GM18909 (cell line): Measurements from ENCODE around the gene TTC38.

Experiments used
- ATAC-seq: cut with Tn5 transposase; IDR thresholded peaks from one replicate; pipeline ENCODE4 v1.9.1; 2021; ENCODE audit warnings: mild to moderate bottlenecking; ENCODE audit not compliant: unreplicated experiment, poor library complexity

The TTC38 gene

DNA sequence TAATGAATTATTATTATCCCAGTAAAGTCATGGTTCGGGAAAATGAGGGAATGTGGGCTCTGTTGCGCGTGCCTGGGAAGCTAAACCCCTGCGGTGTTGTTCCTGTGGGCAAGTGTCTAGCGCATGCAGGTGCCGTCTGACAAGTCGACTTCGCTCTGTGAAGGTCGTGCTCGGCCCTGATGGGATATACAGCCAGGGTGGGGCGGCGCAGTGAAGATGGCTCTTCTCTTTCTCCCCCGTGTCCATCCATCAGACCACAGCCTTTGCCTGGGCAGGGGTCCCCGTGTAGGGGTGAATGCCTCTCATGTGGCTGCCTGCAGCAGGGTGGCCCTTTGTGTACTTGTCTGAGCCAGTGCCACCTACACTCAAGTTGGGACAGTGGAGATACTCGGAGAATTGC is 54.9 kb downstream of the TTC38 start:
- no peak for ATAC-seq

DNA sequence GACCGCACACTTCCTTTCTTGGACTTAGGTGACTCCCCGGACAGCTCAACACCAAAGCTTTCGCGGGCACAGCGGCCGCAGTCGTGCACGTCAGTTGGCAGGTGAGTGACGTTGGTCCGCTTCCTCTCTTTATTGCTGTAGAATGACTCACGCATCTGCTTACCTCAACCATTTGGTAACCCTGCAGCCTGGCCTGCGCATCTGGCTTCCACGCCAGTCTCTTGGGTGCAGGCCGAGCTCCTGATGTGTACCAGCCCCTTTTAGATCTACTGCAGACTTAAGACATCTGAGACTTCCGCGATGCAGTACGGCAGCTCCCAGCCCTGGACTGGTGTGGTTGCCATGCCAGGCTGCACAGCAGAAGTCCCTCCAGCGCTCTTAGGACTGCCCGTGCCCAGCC is 55.4 kb downstream of the TTC38 start:
- ATAC-seq = no peak

DNA sequence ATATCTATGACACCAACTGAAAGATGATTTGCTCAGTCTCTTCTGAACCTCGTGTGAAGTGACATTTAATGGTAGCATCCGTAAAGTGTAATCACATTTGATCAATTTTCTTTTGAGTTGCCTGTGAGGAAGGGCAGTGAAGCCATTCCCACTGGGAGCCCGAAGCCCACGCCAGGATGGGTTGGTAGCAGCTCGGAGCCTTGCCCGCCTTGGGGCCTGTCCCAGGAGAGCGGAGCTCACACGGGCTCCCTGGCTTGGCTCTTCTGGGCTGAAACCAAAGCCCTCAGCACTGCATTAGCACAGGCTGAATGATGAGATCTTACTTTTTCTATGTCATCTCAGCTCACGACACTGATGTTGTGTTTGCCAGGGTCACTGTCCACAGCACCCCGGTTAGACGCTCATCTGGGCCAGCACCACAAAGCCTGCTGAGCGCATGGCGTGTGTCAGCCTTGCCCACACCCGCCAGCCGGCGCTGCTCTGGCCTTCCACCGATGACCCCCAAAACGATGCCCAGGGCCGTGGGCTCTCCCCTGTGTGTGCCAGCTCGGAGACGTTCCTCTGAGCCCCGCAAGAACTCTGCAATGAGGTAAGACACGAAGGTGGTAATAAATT is 58.4 kb downstream of the TTC38 start:
- ATAC-seq = no peak

DNA sequence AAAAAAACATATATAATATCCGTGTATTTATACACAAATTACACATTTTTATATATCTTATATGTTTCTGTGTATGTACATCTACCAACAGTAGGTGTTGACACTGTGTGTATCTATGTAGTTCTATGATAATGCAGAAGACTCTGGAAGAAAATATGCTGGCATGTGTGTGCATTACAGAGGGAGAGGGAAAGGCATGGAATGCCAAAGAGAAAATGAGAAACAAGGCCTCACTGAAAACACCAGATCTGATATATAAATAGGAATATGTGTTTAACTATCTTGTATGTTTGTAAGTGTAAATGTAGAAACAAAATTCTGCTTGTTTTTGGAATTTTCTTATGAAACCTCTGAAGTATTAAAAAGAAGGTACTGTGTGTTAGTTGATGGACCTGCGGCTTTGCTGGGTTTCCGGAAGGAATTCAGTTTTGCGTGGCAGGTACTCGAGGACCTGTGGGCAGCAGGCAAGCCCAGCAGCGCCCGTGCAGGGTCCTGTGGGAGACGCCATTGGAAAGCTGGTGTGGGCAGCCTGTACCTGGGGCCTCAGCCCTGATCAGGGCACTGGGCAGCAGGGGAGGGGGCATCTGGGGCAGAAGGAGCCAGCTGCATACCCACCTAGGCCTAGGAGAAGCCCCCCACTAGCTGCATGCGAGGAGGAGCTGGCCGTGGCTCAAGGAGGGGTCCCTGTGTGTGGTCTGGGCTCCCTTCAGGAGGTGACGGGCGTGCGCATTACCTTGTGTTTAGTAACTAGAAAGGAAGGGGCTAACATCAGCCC is 60.1 kb downstream of the TTC38 start:
- no peak for ATAC-seq

DNA sequence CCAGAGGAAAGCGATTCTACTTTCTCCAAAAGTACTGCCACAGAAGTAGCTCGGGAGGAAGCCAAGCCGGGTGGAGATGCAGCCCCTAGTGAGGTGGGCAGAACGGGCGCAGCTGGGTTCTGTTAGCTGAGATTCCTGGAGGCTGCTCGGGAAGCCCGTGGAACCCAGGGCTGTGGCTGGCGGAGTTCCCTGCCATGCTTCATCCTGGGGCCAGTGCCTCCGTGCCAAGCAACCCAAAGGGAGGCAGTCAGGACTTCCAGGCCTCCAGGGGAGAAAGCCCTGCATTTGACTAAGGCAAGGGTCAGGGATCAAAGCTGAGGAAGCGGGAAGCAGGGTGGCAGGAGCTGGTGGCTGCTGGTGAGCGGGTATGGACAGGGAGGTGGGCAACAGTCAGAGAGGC is 61.0 kb downstream of the TTC38 start:
- ATAC-seq = no peak

DNA sequence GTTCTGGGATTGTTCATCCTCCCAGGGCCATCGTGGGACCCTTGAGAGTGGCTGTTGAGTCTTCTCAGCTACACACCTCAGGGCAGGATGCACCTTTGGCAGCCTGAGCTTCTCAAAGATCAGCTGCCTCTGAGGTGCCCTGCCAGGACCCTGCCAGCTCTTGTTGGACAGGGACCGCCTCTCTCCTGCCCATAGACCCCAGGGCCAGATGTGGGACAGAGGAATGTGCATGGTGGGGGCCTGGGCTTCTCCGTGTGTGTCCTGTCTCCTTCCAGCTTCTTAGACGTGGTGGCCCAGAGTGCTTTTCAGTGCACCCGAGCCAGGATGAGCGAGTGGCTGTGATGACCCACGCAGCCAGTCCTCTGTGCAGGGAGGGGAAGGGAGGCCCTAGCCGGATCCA is 61.8 kb downstream of the TTC38 start:
- ATAC-seq = no peak

DNA sequence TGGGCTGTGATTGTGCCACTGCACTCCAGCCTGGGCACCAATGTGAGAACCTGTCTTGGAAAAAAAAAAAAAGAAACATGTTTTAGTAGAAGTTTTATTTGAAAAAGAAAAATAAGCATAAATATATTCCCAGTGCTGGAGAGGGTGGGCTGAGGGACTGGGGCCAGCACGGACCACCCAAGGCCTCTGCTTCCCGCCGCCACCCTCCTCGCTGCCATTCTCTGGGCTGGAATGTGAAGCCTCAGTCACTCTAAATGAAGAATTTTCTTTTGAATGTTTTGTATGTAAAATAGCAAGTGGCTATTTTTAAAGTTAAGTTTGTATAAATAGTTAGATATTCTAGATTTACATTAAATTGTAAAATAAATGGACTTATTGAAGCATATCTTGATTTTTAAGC is 62.6 kb downstream of the TTC38 start:
- no peak for ATAC-seq

DNA sequence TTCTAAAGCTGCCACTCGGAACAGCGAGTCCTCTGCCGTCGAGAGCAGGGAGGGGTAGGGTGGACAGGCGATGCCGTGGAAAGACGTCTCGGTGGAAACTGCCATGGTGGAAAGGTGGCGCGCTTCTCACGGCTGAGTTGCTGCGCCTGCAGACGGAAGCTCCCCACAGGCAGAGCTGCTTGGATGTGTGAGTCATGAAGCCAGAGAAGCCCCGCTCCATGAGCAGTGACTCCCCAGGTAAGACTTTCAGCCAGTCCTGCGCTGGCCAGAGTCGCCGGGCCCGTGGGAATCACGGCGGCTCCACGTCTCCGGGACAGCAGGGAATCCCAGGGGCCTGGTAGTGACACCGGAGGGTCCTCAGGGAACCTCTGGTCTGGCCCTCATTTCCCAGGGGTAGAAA is 63.7 kb downstream of the TTC38 start:
- ATAC-seq = no peak

DNA sequence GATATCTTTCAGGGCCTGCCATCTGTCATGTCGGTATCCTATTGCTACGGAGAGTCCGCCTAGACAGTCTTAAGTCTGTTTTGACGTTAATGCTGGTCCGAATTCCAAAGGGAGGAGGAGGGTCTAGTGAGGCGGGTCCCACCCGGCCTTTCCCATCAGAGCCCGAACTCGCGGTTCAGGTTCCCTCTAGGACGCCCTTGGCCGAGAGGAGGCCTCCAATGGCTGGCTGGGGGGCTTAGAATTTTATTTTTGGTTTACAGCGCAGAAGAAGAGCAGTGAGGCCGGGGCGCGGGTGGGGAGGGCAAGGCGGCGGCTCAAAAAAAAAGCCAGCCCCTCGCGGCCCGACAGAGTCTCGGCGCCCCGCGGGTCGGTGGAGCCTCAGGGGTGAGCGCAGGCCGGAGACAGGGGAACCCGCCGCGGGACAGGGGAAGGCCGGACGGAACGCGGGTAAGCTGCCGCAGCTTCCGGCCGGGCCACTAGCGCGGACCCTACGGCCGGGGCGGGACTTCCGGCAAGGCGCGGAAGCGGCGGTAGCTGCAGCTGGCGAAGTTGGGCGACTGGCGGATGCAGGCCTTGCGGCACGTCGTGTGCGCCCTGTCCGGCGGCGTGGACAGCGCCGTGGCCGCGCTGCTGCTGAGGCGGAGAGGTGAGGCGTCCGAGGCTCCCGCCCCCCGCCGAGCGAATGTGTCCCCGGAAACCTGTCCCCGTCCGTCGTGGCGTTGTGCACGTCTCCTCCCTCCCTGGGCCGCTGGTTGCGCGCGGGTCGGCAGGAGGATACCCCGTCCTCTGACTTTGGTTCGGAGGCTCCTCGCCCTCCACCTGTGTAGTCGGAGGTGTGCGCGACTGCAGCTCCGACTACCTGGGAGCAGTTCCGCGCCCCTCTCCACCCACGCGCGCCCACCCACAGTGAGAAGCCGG is 67.7 kb downstream of the TTC38 start, which contains the start of gene TRMU:
TRMU (plus strand) TSS at position 514 of the 918 bp plus-strand sequence; CDS start at position 565, 51 bp downstream.
- ATAC-seq = peak; percentile 82

DNA sequence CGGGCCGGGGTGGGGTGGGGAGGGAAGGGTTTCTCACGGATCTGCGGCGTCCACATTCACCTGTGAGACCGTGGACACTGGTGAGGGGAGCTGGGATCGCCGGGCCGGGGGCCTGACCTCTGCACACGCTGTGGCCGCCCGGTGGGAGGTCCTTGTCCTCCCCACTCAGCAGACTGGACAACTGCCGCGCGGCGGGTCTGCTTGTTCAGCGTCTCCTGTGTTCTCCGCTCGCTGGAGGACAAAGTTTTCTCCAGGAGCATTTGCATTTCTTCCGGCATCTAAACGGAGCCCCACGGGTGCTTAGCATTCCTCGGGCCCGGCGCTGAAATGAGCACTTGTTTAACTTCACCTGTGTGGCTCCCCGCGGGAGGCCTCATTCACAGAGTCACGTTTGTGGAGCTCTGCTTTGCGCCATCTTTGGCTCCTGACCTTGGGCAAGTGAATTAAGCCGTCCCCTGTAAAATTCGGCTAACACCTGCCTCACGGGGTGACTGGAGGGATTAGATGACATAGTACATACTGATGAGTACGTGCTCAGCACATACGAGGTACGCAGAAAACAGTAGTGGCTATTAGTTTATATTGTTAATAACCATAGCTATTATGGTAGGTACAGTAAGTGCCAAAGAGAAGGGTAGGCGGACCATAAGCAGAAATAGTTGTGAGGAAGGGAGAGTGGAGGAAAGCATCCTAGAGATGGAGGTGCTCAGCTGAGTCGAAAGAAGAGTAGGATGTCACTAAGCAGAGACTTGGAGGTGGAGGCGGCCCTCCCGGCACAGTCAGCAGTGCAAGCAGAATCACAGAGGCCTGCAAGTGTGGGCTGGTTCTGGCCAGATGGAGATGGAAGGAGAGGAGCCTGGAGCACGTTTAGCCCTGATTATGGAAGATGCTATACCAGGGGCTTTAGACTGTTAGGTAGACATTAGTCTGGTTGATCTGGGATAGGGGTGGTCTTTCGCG is 68.6 kb downstream of the TTC38 start:
- ATAC-seq = peak; percentile 24

DNA sequence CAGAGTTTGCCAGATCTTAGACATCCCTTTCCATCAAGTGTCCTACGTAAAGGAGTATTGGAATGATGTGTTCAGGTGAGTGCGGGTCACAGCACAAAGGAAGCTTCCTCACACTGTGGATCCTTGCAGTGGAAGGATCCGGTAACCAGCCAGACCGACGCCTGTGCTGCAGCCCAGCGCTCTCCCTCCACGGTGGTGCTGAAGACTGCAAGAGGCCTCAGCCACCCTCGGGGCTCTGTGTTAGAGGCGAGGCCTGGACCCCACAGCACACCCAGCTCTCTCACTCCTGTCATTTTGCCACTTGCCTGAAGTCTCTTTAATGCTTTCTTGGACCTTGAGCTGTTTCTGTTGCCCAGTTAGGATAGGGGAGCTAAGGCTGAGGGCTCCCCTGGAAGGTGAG is 70.1 kb downstream of the TTC38 start:
- ATAC-seq = no peak

DNA sequence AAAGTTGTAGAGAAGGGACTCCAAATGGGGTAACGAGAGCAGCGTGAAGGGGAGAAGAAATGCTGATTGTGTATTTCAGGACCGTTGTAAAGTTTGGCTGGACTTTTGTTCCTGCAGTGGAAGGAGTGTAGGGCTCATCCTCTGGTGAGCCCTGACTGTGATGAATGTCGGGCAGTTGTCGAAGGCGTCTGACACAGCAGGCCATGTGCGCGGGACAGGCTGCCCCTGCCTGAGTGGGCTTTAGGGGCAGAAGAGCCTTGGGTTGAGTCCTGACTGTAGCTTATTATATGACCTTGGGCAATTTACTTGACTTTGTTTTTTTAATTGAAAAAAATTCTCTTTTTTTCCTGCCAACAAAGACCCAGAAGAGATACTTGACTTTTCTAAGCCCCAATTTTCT is 70.8 kb downstream of the TTC38 start:
- ATAC-seq = no peak

DNA sequence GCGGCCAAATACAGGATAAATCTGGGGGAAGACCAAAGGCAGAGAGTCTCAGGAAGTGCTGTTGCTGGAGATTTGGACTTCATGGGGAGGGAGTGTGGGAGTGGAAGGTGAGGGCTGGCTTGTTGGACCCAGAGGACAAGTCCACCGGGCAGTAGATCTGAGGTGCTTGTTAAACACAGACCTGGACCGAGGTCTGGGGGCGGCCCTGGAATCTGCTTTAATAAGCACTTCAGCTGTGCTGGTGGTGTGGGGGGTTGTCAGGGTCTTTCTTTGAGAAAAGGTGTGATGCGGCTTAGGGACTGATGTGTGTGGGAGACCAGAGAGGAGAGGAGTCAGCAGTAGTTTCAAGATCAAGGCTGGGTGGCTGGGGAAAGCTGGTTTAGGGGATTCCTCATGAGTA is 72.1 kb downstream of the TTC38 start:
- no peak for ATAC-seq

DNA sequence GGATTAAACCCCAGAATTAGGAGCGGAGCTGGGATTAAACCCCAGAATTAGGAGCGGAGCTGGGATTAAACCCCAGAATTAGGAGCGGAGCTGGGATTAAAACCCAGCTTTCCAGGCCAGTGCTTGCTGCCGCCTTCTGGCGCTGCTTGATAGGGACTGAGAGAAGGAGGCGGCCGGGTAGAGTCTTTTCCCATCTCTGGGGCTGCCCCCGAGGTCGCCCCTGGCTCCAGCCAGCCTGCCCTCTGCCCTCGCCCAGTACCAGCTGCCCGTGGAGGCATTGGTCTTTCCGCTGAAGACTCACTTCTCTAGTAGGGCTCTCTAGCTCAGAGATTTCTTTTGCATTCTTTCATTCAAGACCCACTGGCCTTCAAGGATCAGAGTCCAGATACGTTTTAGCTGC is 72.9 kb downstream of the TTC38 start:
- no peak for ATAC-seq
